ENCODE results near the gene KCNQ2.
"Not testable (repeated sequence)": the region's sequence is repeated elsewhere in the genome, so short reads cannot be mapped to it uniquely, and the experiment has no call there.

The KCNQ2 gene

DNA sequence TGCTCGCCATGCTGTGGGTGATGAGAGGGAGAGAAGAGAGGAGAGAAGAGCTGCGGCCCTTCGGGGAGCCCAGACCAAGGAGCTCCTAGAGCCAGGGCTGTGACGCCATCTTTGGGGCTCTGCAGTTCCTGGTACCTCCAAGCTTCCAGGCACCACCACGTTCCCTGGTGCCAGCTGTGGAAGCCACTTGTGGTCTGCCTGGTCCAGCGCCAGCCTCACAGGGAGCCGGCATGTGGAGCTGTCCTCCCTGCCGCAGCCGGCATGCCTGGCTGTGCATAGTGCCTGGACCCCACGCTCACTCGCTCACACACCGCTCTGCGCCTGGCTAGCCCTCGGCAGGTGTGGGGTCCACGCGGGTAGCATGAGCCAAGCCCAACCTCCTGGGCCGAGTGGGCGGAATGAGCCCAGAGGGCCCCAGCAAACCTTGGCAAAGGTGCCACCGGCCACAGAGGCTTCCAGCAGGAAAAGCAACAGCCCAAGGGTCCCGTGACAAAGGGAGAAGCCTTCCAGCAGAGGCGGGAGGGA lies 92.0 kb downstream of the KCNQ2 start:
- no peaks in the 10 kb centered on the region for H3F3A ChIP-seq (ENCODE audit: insufficient read depth)
- no peaks in the 10 kb centered on the region for H3K27me3 ChIP-seq (ENCODE audit: low read length)
- H2AFZ ChIP-seq (ENCODE audit: low read depth, low read length, severe bottlenecking) = no peak overlapping the region
- H3K9me2 ChIP-seq (replicated peaks; ENCODE audit: insufficient read depth, low read length) = no peaks in the 10 kb centered on the region
- H4K20me1 ChIP-seq (ENCODE audit: low read depth, low read length) = no peaks in the 10 kb centered on the region
- no peak overlapping the region for H3K9ac ChIP-seq (ENCODE audit: low read length)
- H3K9me3 ChIP-seq (ENCODE audit: insufficient read depth, low read length) = peaks cover 3% of the 10 kb centered on the region; the same call in 1 of the 2 replicates
- no peak overlapping the region for H3K4me3 ChIP-seq (ENCODE audit: insufficient read depth, low read length, poor library complexity, severe bottlenecking)
- H3K4me2 ChIP-seq (ENCODE audit: low read depth, low read length, poor library complexity, severe bottlenecking) = no peak overlapping the region
- no peak for TF ChIP-seq EZH2phosphoT487 (conservative IDR thresholded peaks at IDR 0.05; ENCODE audit: low read length)
- TF ChIP-seq, protein P1, sequence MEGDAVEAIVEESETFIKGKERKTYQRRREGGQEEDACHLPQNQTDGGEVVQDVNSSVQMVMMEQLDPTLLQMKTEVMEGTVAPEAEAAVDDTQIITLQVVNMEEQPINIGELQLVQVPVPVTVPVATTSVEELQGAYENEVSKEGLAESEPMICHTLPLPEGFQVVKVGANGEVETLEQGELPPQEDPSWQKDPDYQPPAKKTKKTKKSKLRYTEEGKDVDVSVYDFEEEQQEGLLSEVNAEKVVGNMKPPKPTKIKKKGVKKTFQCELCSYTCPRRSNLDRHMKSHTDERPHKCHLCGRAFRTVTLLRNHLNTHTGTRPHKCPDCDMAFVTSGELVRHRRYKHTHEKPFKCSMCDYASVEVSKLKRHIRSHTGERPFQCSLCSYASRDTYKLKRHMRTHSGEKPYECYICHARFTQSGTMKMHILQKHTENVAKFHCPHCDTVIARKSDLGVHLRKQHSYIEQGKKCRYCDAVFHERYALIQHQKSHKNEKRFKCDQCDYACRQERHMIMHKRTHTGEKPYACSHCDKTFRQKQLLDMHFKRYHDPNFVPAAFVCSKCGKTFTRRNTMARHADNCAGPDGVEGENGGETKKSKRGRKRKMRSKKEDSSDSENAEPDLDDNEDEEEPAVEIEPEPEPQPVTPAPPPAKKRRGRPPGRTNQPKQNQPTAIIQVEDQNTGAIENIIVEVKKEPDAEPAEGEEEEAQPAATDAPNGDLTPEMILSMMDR (IDR thresholded peaks at IDR 0.05; ENCODE audit: insufficient read depth, low read length, poor library complexity, severe bottlenecking) = no peak
- no peaks in the 10 kb centered on the region for H3K36me3 ChIP-seq (ENCODE audit: low read length)
- no peak overlapping the region for H3K27ac ChIP-seq (ENCODE audit: low read depth, low read length)
- H3K79me2 ChIP-seq (ENCODE audit: insufficient read depth, low read length) = no peaks in the 10 kb centered on the region

DNA sequence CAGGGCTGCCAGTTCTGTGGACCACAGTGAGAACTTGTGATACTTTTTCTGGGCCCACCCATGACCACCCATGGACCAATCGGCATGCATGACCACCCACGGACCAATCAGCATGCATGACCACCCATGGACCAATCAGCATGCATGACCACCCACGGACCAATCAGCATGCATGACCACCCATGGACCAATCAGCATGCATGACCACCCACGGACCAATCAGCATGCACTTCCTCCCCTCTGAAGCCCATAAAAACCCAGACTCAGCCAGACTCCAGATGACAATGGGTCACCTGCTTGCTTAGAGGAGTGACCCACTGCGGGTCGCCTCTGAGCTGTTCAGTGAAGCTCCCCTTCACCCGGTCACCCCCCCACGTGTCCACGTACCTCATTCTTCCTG lies 92.6 kb downstream of the KCNQ2 start:
- H3F3A ChIP-seq (ENCODE audit: insufficient read depth); H4K20me1 ChIP-seq (ENCODE audit: low read depth, low read length); H3K79me2 ChIP-seq (ENCODE audit: insufficient read depth, low read length); H3K36me3 ChIP-seq (ENCODE audit: low read length); H3K9me2 ChIP-seq (replicated peaks; ENCODE audit: insufficient read depth, low read length); H3K9ac ChIP-seq (ENCODE audit: low read length); H3K9me3 ChIP-seq (ENCODE audit: insufficient read depth, low read length); H3K4me2 ChIP-seq (ENCODE audit: low read depth, low read length, poor library complexity, severe bottlenecking); H2AFZ ChIP-seq (ENCODE audit: low read depth, low read length, severe bottlenecking); H3K27ac ChIP-seq (ENCODE audit: low read depth, low read length); H3K27me3 ChIP-seq (ENCODE audit: low read length); H3K4me3 ChIP-seq (ENCODE audit: insufficient read depth, low read length, poor library complexity, severe bottlenecking): not testable (repeated sequence)

DNA sequence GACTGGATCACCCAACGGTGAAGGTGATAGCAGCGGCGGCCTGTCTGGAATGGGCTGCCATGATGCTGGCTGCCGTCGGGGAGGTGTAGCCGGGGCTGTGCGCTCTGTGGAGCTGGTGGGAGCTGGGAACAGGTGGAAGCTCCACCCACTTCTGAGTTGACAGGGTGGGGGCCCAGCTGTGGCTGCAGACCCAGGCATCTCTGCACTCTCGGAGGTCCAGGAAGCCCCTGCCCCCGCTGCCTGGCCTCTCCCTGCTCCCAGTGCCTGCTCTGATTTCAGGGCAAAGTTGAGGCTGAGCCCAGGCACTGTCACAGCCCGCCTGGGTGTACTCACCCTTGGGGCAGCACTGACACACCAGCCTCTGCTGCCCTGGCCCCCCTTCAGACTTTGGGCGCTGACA lies 93.2 kb downstream of the KCNQ2 start:
- no peak overlapping the region for H3K9ac ChIP-seq (ENCODE audit: low read length)
- H3K79me2 ChIP-seq (ENCODE audit: insufficient read depth, low read length) = no peaks in the 10 kb centered on the region
- H3K4me3 ChIP-seq (ENCODE audit: insufficient read depth, low read length, poor library complexity, severe bottlenecking) = no peak overlapping the region
- no peaks in the 10 kb centered on the region for H3K9me3 ChIP-seq (ENCODE audit: insufficient read depth, low read length)
- no peak for TF ChIP-seq EZH2phosphoT487 (conservative IDR thresholded peaks at IDR 0.05; ENCODE audit: low read length)
- TF ChIP-seq, protein P1 (IDR thresholded peaks at IDR 0.05; ENCODE audit: insufficient read depth, low read length, poor library complexity, severe bottlenecking) = no peak
- H3K36me3 ChIP-seq (ENCODE audit: low read length) = no peaks in the 10 kb centered on the region
- no peaks in the 10 kb centered on the region for H3K27me3 ChIP-seq (ENCODE audit: low read length)
- H3K9me2 ChIP-seq (replicated peaks; ENCODE audit: insufficient read depth, low read length) = no peaks in the 10 kb centered on the region
- H3K4me2 ChIP-seq (ENCODE audit: low read depth, low read length, poor library complexity, severe bottlenecking) = no peak overlapping the region
- H4K20me1 ChIP-seq (ENCODE audit: low read depth, low read length) = no peaks in the 10 kb centered on the region
- H2AFZ ChIP-seq (ENCODE audit: low read depth, low read length, severe bottlenecking) = no peak overlapping the region
- no peak overlapping the region for H3K27ac ChIP-seq (ENCODE audit: low read depth, low read length)
- H3F3A ChIP-seq (ENCODE audit: insufficient read depth) = no peaks in the 10 kb centered on the region

DNA sequence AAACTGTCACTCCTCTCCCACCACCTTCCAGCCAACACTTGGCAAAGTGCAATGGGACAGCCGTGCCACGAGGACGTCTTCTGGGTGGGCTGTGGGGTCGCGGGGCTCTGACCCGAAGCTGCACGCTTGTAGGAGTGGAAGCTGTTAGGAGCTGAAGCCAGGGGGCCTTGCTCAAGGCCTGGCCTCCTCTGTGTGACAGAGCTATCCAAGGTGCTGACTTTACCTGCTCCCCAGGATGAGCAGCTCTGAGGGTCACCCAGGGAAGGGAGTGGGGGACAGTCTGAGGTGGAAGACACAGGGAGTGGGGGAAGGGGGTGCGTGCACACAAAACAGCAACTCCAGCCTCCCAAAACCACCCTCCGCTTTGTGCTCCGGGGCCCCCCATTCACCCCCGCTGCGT lies 93.8 kb downstream of the KCNQ2 start:
- H3K9me3 ChIP-seq (ENCODE audit: insufficient read depth, low read length) = no peaks in the 10 kb centered on the region
- no peaks in the 10 kb centered on the region for H4K20me1 ChIP-seq (ENCODE audit: low read depth, low read length)
- no peaks in the 10 kb centered on the region for H3K36me3 ChIP-seq (ENCODE audit: low read length)
- no peak overlapping the region for H3K9ac ChIP-seq (ENCODE audit: low read length)
- TF ChIP-seq EZH2phosphoT487 (conservative IDR thresholded peaks at IDR 0.05; ENCODE audit: low read length) = no peak
- TF ChIP-seq, protein P1 (IDR thresholded peaks at IDR 0.05; ENCODE audit: insufficient read depth, low read length, poor library complexity, severe bottlenecking) = no peak
- H3K27me3 ChIP-seq (ENCODE audit: low read length) = no peaks in the 10 kb centered on the region
- H3K4me3 ChIP-seq (ENCODE audit: insufficient read depth, low read length, poor library complexity, severe bottlenecking) = no peak overlapping the region
- no peaks in the 10 kb centered on the region for H3K9me2 ChIP-seq (replicated peaks; ENCODE audit: insufficient read depth, low read length)
- no peaks in the 10 kb centered on the region for H3K79me2 ChIP-seq (ENCODE audit: insufficient read depth, low read length)
- H3K4me2 ChIP-seq (ENCODE audit: low read depth, low read length, poor library complexity, severe bottlenecking) = no peak overlapping the region
- H3K27ac ChIP-seq (ENCODE audit: low read depth, low read length) = no peak overlapping the region
- no peaks in the 10 kb centered on the region for H3F3A ChIP-seq (ENCODE audit: insufficient read depth)
- H2AFZ ChIP-seq (ENCODE audit: low read depth, low read length, severe bottlenecking) = no peak overlapping the region

All from SU-DHL-6 (cell line).